EH (cell line): ENCODE data around the gene TLCD2.
"Not testable (repeated sequence)": the region's sequence is repeated elsewhere in the genome, so short reads cannot be mapped to it uniquely, and the experiment has no call there.

Source experiments
- DNase-seq: peaks from one replicate; pipeline ENCODE4 v3.0.0-alpha.2; 2015; ENCODE audit warnings: low read depth

Gene TLCD2

GRCh38 chr17:1686086-1686485 lies 24.1 kb downstream of the TLCD2 start:
- DNase-seq, result no peak

GRCh38 chr17:1684378-1685189 lies 25.6 kb downstream of the TLCD2 start, which contains the start of gene PRPF8:
TSS of gene PRPF8 (minus strand) at chr17:1684867. CDS start at chr17:1684571, 296 bp downstream.
- peak; percentile 98 for DNase-seq

- DNase-seq, result no peak
Measured at GRCh38 chr17:1683459-1683858, 26.7 kb downstream of the TLCD2 start.

GRCh38 chr17:1676401-1676800 lies 33.8 kb downstream of the TLCD2 start:
- no peak for DNase-seq

GRCh38 chr17:1673041-1673785 lies 37.0 kb downstream of the TLCD2 start:
- DNase-seq, result no peak

- DNase-seq, result not testable (repeated sequence)
Measured at GRCh38 chr17:1663934-1664333, 46.2 kb downstream of the TLCD2 start.

- no peak for DNase-seq
Measured at GRCh38 chr17:1661045-1661444, 49.1 kb downstream of the TLCD2 start.

GRCh38 chr17:1658100-1658499 lies 52.1 kb downstream of the TLCD2 start:
- DNase-seq, result no peak

GRCh38 chr17:1653735-1654134 lies 56.4 kb downstream of the TLCD2 start:
- no peak for DNase-seq

GRCh38 chr17:1652794-1653193 lies 57.4 kb downstream of the TLCD2 start:
- DNase-seq, result not testable (repeated sequence)
